ENCODE results near the gene L2HGDH. TPM values are rescaled to one million over a fixed set of nuclear protein-coding genes. Genes with fewer than 3 reads are reported as not detected.

The L2HGDH gene
- total RNA-seq, 1 experiment from 2014 or later = 24.0 TPM

DNA sequence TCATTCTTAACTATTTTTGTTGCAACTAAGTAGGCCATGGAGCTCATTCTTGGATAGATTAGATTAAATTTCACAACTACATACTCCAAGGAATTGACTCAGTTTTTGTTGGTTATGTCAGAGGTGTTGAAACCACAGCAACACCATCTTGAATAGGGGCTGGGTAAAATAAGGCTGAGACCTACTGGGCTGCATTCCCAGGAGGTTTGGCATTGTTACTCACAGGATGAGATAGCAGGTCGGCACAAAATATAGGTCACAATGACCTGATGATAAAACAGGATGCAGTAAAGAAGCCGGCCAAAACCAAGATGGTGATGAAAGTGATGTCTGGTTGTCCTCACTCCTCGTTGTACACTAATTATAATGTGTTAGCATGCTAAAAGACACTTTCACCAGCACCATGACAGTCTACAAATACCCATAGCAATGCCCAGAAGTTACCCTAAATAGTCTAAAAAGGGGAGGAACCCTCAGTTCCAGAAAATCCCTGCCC, 21.0 kb upstream of the L2HGDH start:
- POLR2A ChIA-PET = interaction anchor here (0.6 kb wide), 1 partner anchor 21 kb away, joined by 3 read pairs; the partner anchor contains the start of genes DMAC2L and L2HGDH
- Mint-ChIP-seq H3K4me3 (no peak overlapping the region), H3K36me3 (no peaks in the 10 kb centered on the region; the same call in 1 of the 2 replicates), H3K27me3 (ENCODE audit: low read depth) (no peaks in the 10 kb centered on the region), H3K27ac (no peak overlapping the region), H3K4me1 (peaks cover 29% of the 10 kb centered on the region), H3K9me3 (no peaks in the 10 kb centered on the region)
- TF ChIP-seq JAZF1 (CRISPR knock-in tag; IDR thresholded peaks at IDR 0.05) (no peak), ATF1 (CRISPR knock-in tag; IDR thresholded peaks at IDR 0.05) (no peak), ZNF671 (CRISPR knock-in tag; IDR thresholded peaks at IDR 0.05) (no peak), TCF7 (CRISPR knock-in tag; IDR thresholded peaks at IDR 0.05; ENCODE audit: low read depth) (no peak), FOXJ3 (CRISPR knock-in tag; IDR thresholded peaks at IDR 0.05; ENCODE audit: borderline replicate concordance) (no peak), RELA (CRISPR knock-in tag; IDR thresholded peaks at IDR 0.05; ENCODE audit: borderline replicate concordance) (no peak), ZNF138 (CRISPR knock-in tag; conservative IDR thresholded peaks at IDR 0.05) (no peak), NR3C1 (CRISPR knock-in tag; conservative IDR thresholded peaks at IDR 0.05; ENCODE audit: low read depth) (no peak)
- TF ChIP-seq, protein P1, sequence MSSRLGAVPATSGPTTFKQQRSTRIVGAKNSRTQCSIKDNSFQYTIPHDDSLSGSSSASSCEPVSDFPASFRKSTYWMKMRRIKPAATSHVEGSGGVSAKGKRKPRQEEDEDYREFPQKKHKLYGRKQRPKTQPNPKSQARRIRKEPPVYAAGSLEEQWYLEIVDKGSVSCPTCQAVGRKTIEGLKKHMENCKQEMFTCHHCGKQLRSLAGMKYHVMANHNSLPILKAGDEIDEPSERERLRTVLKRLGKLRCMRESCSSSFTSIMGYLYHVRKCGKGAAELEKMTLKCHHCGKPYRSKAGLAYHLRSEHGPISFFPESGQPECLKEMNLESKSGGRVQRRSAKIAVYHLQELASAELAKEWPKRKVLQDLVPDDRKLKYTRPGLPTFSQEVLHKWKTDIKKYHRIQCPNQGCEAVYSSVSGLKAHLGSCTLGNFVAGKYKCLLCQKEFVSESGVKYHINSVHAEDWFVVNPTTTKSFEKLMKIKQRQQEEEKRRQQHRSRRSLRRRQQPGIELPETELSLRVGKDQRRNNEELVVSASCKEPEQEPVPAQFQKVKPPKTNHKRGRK (CRISPR knock-in tag; IDR thresholded peaks at IDR 0.05; ENCODE audit: borderline replicate concordance) = no peak
- TF ChIP-seq, protein P2, sequence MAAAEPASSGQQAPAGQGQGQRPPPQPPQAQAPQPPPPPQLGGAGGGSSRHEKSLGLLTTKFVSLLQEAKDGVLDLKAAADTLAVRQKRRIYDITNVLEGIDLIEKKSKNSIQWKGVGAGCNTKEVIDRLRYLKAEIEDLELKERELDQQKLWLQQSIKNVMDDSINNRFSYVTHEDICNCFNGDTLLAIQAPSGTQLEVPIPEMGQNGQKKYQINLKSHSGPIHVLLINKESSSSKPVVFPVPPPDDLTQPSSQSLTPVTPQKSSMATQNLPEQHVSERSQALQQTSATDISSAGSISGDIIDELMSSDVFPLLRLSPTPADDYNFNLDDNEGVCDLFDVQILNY (CRISPR knock-in tag; IDR thresholded peaks at IDR 0.05) = no peak
- ATAC-seq (no peak), DNase-seq (ENCODE audit: low spot score) (no peak)
- CTCF ChIA-PET = interaction anchor here (1.0 to 1.6 kb wide), 3 partner anchors 10 to 13 kb away, joined by 3 to 11 read pairs (median 4); no protein-coding TSS in a partner anchor

DNA sequence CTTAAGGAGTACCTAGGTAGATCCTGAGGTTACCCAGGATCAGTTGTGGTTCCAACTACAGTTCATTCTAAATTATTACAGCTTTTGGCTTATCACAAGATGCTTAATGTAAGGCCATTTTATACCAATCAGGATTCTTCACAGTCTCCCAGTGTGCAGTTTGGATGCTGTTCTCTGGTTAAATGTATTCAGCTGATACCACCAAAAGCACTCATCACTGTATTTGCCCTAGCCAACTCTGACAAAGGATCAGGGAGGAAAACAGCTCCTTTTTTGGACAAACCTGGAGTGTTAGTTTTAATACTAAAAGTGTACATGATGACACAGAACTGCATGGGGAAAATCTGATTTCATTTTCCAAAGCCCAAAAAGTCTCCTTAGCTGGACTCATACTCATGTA, 19.6 kb upstream of the L2HGDH start:
- Mint-ChIP-seq H3K36me3 (no peaks in the 10 kb centered on the region; the same call in 1 of the 2 replicates), H3K27me3 (ENCODE audit: low read depth) (no peaks in the 10 kb centered on the region), H3K4me3 (no peak overlapping the region), H3K4me1 (peaks cover 29% of the 10 kb centered on the region), H3K27ac (no peak overlapping the region), H3K9me3 (no peaks in the 10 kb centered on the region)
- POLR2A ChIA-PET = no interaction called here
- ATAC-seq (no peak), DNase-seq (ENCODE audit: low spot score) (no peak)
- CTCF ChIA-PET = interaction anchor here (1.1 to 2.4 kb wide), 3 partner anchors 11 to 65 kb away, joined by 3 to 11 read pairs (median 6); partner anchors contain the start of gene CDKL1
- TF ChIP-seq RORB (CRISPR knock-in tag; IDR thresholded peaks at IDR 0.05) (no peak), ZNF423 (CRISPR knock-in tag; IDR thresholded peaks at IDR 0.05) (no peak), OVOL2 (CRISPR knock-in tag; IDR thresholded peaks at IDR 0.05; ENCODE audit: borderline replicate concordance) (no peak), ELF4 (CRISPR knock-in tag; IDR thresholded peaks at IDR 0.05; ENCODE audit: low read depth) (no peak), TP53 (CRISPR knock-in tag; IDR thresholded peaks at IDR 0.05) (no peak), SMAD3 (CRISPR knock-in tag; IDR thresholded peaks at IDR 0.05; ENCODE audit: borderline replicate concordance) (no peak), ATF1 (CRISPR knock-in tag; IDR thresholded peaks at IDR 0.05) (no peak), ZNF317 (CRISPR knock-in tag; IDR thresholded peaks at IDR 0.05; ENCODE audit: borderline replicate concordance, low read depth) (no peak)
- TF ChIP-seq, protein P3, sequence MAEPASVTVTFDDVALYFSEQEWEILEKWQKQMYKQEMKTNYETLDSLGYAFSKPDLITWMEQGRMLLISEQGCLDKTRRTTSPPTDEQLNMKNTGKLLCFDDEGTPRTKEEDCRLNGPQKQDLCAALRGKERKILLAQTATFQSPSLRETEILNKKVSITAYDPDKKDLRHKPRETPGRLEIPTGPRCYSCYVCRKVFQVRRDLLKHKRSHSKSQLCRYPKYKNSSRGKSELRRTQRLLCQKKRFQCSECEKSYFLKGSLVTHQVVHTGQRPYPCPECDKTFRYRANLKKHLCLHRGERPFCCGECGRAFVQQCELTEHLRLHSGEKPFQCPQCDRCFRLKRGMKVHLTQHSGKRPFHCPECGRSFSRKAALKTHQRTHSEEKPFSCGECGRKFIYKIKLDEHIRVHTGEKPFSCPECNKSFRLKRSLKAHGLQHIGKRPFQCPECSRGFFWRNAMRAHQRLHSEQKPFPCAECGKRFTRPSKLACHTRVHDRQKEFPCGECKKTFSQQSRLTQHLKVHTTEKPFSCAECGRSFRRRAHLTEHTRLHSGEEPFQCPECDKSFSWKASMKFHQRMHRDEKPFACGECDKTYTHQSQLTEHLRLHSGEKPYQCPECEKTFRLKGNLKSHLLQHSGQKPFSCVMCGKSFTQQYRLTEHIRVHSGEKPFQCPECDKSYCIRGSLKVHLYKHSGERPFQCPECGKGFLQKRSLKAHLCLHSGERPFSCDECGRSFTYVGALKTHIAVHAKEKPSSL (CRISPR knock-in tag; conservative IDR thresholded peaks at IDR 0.05) = no peak
- TF ChIP-seq, protein P4, sequence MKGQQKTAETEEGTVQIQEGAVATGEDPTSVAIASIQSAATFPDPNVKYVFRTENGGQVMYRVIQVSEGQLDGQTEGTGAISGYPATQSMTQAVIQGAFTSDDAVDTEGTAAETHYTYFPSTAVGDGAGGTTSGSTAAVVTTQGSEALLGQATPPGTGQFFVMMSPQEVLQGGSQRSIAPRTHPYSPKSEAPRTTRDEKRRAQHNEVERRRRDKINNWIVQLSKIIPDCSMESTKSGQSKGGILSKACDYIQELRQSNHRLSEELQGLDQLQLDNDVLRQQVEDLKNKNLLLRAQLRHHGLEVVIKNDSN (CRISPR knock-in tag; IDR thresholded peaks at IDR 0.05) = no peak
- TF ChIP-seq, protein P5, sequence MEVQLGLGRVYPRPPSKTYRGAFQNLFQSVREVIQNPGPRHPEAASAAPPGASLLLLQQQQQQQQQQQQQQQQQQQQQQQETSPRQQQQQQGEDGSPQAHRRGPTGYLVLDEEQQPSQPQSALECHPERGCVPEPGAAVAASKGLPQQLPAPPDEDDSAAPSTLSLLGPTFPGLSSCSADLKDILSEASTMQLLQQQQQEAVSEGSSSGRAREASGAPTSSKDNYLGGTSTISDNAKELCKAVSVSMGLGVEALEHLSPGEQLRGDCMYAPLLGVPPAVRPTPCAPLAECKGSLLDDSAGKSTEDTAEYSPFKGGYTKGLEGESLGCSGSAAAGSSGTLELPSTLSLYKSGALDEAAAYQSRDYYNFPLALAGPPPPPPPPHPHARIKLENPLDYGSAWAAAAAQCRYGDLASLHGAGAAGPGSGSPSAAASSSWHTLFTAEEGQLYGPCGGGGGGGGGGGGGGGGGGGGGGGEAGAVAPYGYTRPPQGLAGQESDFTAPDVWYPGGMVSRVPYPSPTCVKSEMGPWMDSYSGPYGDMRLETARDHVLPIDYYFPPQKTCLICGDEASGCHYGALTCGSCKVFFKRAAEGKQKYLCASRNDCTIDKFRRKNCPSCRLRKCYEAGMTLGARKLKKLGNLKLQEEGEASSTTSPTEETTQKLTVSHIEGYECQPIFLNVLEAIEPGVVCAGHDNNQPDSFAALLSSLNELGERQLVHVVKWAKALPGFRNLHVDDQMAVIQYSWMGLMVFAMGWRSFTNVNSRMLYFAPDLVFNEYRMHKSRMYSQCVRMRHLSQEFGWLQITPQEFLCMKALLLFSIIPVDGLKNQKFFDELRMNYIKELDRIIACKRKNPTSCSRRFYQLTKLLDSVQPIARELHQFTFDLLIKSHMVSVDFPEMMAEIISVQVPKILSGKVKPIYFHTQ (CRISPR knock-in tag; IDR thresholded peaks at IDR 0.05) = no peak
- TF ChIP-seq, protein P6, sequence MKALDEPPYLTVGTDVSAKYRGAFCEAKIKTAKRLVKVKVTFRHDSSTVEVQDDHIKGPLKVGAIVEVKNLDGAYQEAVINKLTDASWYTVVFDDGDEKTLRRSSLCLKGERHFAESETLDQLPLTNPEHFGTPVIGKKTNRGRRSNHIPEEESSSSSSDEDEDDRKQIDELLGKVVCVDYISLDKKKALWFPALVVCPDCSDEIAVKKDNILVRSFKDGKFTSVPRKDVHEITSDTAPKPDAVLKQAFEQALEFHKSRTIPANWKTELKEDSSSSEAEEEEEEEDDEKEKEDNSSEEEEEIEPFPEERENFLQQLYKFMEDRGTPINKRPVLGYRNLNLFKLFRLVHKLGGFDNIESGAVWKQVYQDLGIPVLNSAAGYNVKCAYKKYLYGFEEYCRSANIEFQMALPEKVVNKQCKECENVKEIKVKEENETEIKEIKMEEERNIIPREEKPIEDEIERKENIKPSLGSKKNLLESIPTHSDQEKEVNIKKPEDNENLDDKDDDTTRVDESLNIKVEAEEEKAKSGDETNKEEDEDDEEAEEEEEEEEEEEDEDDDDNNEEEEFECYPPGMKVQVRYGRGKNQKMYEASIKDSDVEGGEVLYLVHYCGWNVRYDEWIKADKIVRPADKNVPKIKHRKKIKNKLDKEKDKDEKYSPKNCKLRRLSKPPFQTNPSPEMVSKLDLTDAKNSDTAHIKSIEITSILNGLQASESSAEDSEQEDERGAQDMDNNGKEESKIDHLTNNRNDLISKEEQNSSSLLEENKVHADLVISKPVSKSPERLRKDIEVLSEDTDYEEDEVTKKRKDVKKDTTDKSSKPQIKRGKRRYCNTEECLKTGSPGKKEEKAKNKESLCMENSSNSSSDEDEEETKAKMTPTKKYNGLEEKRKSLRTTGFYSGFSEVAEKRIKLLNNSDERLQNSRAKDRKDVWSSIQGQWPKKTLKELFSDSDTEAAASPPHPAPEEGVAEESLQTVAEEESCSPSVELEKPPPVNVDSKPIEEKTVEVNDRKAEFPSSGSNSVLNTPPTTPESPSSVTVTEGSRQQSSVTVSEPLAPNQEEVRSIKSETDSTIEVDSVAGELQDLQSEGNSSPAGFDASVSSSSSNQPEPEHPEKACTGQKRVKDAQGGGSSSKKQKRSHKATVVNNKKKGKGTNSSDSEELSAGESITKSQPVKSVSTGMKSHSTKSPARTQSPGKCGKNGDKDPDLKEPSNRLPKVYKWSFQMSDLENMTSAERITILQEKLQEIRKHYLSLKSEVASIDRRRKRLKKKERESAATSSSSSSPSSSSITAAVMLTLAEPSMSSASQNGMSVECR (CRISPR knock-in tag; IDR thresholded peaks at IDR 0.05; ENCODE audit: borderline replicate concordance) = no peak

All from WTC11 (cell line).